ENCODE results near the gene OTULIN.

OTULIN gene

GRCh38 chr5:14737291-14737690, 72.8 kb downstream of the OTULIN start:
- in situ Hi-C loops (cut with MboI; ENCODE audit: low sequenced_read_pairs), result no loop called here

GRCh38 chr5:14738050-14738449, 73.5 kb downstream of the OTULIN start:
- in situ Hi-C loops (cut with MboI; ENCODE audit: low sequenced_read_pairs), result no loop called here

- in situ Hi-C loops (cut with MboI; ENCODE audit: low sequenced_read_pairs), result no loop called here
Measured at GRCh38 chr5:14739538-14739937, 75.0 kb downstream of the OTULIN start.

DNA sequence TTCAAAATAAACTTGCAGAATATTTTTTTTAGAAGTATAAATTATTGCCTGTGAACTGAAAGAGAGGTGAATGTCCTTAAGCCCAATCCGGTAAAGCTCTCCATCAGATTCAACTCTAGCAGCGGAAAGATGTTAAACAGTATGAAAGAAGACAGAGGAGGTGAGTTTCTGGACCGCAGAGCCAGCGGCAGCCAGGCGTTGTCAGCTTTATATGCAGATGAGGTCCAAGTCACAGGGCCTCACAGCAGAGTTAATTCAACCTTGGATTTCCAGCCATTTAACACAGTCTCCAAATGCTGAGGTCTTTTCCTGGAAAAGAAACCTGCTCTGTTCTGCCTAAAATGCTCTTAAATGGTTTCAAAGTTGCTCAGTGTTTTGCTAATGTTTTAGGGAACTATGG, 75.5 kb downstream of the OTULIN start:
- in situ Hi-C loops (cut with MboI; ENCODE audit: low sequenced_read_pairs), result no loop called here

- in situ Hi-C loops (cut with MboI; ENCODE audit: low sequenced_read_pairs), result no loop called here
Measured at GRCh38 chr5:14741131-14741530, 76.6 kb downstream of the OTULIN start.

DNA sequence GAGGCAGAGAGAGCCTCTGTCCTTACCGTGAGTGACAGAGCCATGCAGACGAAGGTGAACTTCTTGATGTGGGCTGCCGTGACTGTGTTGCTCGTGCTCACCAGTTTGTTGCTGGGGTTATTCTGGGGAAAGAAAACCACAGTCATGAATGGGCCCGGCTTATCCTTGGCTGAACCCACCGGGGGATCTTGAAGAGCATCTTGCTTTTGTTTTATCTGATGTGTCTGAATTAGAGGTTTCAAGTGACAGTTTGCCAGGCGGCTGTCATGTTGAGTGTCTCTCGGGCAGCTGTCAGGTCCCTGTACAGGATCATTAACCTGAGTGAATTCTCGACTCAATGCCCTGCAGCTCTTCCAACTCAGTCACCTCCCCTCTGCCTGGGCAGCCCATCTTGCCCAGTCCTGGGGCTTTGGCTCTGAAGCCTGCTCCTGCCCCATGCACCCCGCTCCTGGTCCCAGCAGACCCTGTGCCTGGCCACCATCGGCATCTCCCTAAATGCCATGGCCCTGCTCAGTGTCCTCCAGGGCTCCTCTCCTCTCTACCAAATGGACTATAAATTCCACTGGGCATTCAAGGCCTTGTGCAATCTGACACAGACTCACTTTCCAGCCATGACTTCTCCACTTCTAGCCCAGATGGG, 77.4 kb downstream of the OTULIN start:
- in situ Hi-C loops (cut with MboI; ENCODE audit: low sequenced_read_pairs), result no loop called here

DNA sequence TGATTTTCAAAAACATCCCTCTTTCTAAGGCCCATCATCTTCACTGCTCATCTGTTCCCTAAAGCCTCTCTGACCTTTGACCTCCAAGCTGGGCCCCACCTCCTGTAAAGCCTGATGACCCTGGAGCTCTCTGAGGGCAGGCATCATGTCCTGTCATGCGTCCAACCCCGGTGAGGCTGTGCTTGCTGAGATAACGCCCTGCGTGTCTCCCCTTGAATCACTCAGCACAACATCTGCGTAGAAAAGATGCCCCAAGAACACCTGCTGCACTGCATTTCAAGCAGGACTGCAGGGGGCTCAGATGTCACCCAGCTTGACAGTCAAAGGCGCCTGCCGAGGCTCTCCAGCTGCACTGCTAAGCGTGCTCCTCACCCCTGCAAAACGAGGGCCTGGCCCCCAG, 78.0 kb downstream of the OTULIN start:
- in situ Hi-C loops (cut with MboI; ENCODE audit: low sequenced_read_pairs), result no loop called here

DNA sequence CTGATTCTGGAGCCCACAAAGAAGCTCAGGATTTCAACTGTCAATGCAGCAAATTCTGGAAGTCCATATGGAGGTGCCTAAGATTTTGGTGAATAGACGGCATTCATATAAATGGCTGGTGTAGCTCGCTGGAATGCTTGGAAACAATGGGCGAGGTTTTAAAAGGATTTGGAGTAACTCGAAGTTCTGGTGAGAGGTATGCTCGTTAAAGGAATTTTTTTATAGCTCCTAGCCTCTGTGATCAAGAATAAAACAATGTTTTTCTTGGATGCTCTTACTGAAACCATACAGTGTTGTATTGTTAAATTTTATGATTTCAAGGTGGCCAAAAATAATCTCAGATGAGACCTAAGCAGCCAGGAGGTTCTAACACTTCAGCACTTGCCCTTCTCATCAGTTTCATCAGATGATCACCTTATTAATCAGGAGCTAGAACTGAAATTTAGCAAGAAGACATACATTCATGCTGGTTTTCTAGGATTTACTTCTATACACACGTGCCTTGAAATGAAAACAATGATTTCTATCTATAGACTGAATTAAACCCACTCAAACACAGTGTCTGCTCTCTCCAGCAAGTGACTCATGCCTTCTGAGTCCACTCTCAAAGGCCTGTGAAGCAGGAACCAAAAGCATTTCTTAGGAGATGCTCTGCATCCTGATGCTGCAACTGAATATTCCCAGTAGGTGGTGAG, 79.2 kb downstream of the OTULIN start:
- in situ Hi-C loops (cut with MboI; ENCODE audit: low sequenced_read_pairs), result no loop called here

DNA sequence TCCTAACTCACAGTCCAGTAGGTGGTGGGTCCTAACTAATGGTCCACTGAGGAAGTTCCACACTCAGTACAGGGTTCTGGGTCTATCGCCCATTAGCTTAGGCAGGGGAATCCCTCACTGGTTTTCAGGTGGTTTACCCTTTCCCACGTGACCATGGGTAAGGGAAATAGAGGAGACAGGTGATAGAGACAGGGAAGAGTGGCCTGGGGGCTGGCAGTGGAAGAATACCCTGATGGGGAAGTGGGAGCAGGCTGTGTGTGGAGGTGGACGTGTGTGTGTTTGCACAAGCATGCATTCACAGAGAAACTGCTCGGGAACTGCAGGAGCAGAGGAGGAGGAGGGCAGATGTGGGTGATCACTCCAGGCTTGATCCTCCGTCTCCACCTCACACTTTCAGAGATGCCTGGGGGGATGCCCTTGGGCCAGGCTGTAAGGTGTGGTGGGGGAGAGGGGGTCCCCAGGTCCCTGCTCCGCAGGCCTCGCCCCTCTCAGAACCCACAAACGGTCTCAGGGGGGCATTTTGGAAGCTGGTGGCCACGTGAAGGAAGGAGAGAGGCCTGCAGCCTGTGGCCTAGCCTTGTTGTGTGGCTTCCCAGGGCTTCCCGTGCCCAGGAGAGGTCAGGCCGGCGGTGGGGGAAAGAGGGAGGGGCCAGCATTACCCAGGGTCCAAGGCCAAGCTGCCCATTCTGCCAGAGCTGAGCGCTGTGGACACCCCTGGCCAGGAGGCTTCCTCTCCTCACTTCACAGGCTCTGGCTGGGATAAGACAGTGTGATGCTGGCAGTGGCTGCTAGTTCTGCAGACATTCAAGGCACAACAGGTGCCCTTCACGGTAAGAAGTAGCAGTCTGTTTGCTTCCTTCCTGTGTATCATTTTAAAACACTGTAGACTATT, 80.0 kb downstream of the OTULIN start:
- in situ Hi-C loops (cut with MboI; ENCODE audit: low sequenced_read_pairs), result no loop called here

GRCh38 chr5:14745188-14745563, 80.7 kb downstream of the OTULIN start:
- in situ Hi-C loops (cut with MboI; ENCODE audit: low sequenced_read_pairs), result no loop called here

DNA sequence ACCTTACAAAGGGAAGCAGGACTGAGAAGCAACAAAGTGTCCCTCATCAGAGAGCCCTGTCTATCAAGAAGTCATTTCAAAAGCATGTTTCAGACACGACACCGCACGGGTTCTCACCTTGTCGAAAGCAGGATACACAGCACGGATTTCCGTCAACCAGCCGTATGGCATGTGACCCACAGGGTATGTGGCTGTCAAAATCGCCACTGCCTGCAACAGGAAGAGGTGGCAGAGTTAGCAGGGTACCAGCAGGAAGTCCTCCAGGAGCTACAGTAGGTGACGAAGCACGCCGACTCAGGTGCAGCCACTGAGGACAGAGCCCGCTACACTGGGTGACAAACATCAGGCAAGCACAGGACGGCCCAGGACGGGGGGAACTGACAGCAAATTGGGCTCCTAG, 81.2 kb downstream of the OTULIN start:
- in situ Hi-C loops (cut with MboI; ENCODE audit: low sequenced_read_pairs), result no loop called here

GRCh38 chr5:14748180-14748900, 83.8 kb downstream of the OTULIN start:
- in situ Hi-C loops (cut with MboI; ENCODE audit: low sequenced_read_pairs), result no loop called here
